Spleen (tissue), 11 donors: ENCODE results near the gene SATB1. TPM values are rescaled to one million over a fixed set of nuclear protein-coding genes. Genes with fewer than 3 reads are reported as not detected.
A peak's percentile ranks its signal among the peaks of the same experiment; 100 is the strongest.

Experiments used
- DNase-seq: peaks from one replicate; pipeline ENCODE4 v3.0.0-alpha.2; 2020
- H3K27ac ChIP-seq, 8 donors: fragments of 200-600 bp; sonication (generic) in 7 of 8; 1 replicate in 4 of 8; 2 replicates in 4 of 8; pipeline versions ENCODE4 v1.5.0 to v1.8.0; 2016 to 2021; ENCODE audit warnings: inconsistent platforms in 4 of 8, mild to moderate bottlenecking in 4 of 8, moderate library complexity in 1 of 8
- H3K27me3 ChIP-seq, 7 donors: fragments of 200-600 bp; sonication (generic) in 6 of 7; replicated peaks in 1 of 7; 1 replicate in 4 of 7; 2 replicates in 3 of 7; pipeline versions ENCODE4 v1.5.0 to v1.8.0; 2016 to 2021; ENCODE audit warnings: inconsistent platforms in 3 of 7, mild to moderate bottlenecking in 1 of 7
- H3K36me3 ChIP-seq, 6 donors: fragments of 200-600 bp; sonication (generic) in 5 of 6; 1 replicate in 4 of 6; 2 replicates in 2 of 6; pipeline versions ENCODE4 v1.5.0 to v1.8.0; 2016 to 2021; ENCODE audit warnings: inconsistent platforms in 2 of 6
- H3K4me1 ChIP-seq, 6 donors: fragments of 200-600 bp; sonication (generic) in 5 of 6; 1 replicate in 3 of 6; 2 replicates in 3 of 6; pipeline versions ENCODE4 v1.5.0 to v1.8.0; 2016 to 2021; ENCODE audit warnings: inconsistent platforms in 3 of 6
- H3K4me3 ChIP-seq, 8 donors: fragments of 200-600 bp; sonication (generic) in 7 of 8; 1 replicate in 4 of 8; 2 replicates in 4 of 8; pipeline versions ENCODE4 v1.5.0 to v1.8.0; 2016 to 2021; ENCODE audit warnings: inconsistent platforms in 4 of 8, mild to moderate bottlenecking in 4 of 8, moderate library complexity in 2 of 8
- H3K9me3 ChIP-seq, 8 donors: fragments of 200-600 bp; sonication (generic) in 7 of 8; 1 replicate in 4 of 8; 2 replicates in 4 of 8; pipeline versions ENCODE4 v1.5.0 to v1.8.0; 2016 to 2021; ENCODE audit warnings: inconsistent platforms in 4 of 8
- POLR2A ChIP-seq, 3 donors: fragments of 450-650 bp; IDR thresholded peaks; one replicate each; pipeline ENCODE4 v1.5.1; 2017; ENCODE audit warnings: antibody characterized with exemption in 3 of 3, mild to moderate bottlenecking in 1 of 3
- POLR2AphosphoS5 ChIP-seq, 3 donors: sonication (generic); formaldehyde crosslinking; IDR thresholded peaks; one replicate each; pipeline ENCODE4 v1.5.1; 2017; ENCODE audit warnings: antibody characterized with exemption in 3 of 3
- WGBS, 5 donors: extraction: QIAGEN DNeasy Blood & Tissue Kit in 3 of 5; methylation state at CpG; one replicate each; pipeline versions ENCODE4 v1.1.5 to v1.1.7; 2013 to 2018; 5-methylcytosine and 5-hydroxymethylcytosine counted together
- intact Hi-C: fragments of 100-400 bp; cut with DNase I; formaldehyde crosslinking; loops from one replicate; pipeline ENCODE4 v1.15.0; 2023; ENCODE audit warnings: low total_unique reads
- polyA plus RNA-seq, 3 donors: library from polyadenylated mRNA; stranded (reverse); fragments of 200-250 nt; gene quantifications; one replicate each; pipeline ENCODE4 v1.2.1, GENCODE V29; 2013
- total RNA-seq, 7 donors: library from RNA; depleted of rRNA in 3 of 7; stranded (reverse); fragments of >200 nt in 3 of 7; fragmentation: NEBNext Ultra II Directional in 4 of 7; extraction: Animal tissue kit (Norgen Biotek cat#: 25700) in 4 of 7; gene quantifications; one replicate each; pipeline versions ENCODE4 v1.1.0 to v1.2.1, GENCODE V29; 2016 to 2021
- TF ChIP-seq, protein P1 (sequence below), 11 experiments: fragments of 200-600 bp in 7 of 11; fragments of 450-650 bp in 4 of 11; sonication (generic) in 4 of 11; IDR thresholded peaks in 8 of 11; conservative IDR thresholded peaks in 3 of 11; 1 replicate in 7 of 11; 2 replicates in 4 of 11; pipeline versions ENCODE4 v1.4.0 to v1.8.0; 2016 to 2021; ENCODE audit warnings: antibody characterized with exemption in 11 of 11, inconsistent platforms in 4 of 11, mild to moderate bottlenecking in 1 of 11
- donor health status: healthy with polysubstance abuse.
- donor health status: DM: no; HTN: no; CAD: no; lungs with moderate emphysema.
- donor health status: DM: no; HTN: no; CAD: no.
- donor health status: Bipolar disorder and iron deficiency.
- donor health status: healthy.
- donor health status: DM: no; HTN: no; CAD: no.
- donor health status: DM: yes; HTN: yes; CAD: no.

Gene SATB1
- total and polyA plus RNA-seq, 10 donors = 11.7 to 104 (median 59.1) TPM

DNA sequence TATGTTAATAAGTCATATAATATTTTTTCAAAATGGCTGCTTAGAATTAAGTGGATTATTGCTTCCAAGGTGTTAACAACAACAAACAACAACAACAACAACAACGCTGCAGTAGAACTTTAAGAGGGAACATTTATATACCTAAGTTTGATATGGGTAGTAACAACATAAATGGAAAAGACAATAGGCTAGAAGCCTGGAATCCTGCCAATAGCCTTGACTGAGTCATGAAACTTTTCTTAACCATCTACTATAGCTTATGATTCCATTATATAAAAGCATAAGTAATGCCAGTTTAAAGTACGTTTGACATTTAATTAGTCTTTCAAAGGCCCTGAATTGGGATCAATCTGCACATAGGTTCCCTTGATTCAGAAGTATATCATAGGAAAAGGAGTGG is 31.2 kb downstream of the SATB1 start:
- intact Hi-C loops = no loop called here
- Histone ChIP-seq H3K27ac (no peak overlapping the region), H3K36me3 (peaks cover 0 to 61% (median 16%) of the 10 kb centered on the region in 6 donors), H3K4me1 (peaks cover 0 to 18% (median 5%) of the 10 kb centered on the region in 6 donors), H3K4me3 (no peak overlapping the region), H3K27me3 (no peaks in the 10 kb centered on the region), H3K9me3 (no peaks in the 10 kb centered on the region)
- no peak for DNase-seq
- WGBS, 5 donors = 66 to 87% (median 71%) methylated on average over 2 of the region's 2 CpGs
- TF ChIP-seq, protein P1, sequence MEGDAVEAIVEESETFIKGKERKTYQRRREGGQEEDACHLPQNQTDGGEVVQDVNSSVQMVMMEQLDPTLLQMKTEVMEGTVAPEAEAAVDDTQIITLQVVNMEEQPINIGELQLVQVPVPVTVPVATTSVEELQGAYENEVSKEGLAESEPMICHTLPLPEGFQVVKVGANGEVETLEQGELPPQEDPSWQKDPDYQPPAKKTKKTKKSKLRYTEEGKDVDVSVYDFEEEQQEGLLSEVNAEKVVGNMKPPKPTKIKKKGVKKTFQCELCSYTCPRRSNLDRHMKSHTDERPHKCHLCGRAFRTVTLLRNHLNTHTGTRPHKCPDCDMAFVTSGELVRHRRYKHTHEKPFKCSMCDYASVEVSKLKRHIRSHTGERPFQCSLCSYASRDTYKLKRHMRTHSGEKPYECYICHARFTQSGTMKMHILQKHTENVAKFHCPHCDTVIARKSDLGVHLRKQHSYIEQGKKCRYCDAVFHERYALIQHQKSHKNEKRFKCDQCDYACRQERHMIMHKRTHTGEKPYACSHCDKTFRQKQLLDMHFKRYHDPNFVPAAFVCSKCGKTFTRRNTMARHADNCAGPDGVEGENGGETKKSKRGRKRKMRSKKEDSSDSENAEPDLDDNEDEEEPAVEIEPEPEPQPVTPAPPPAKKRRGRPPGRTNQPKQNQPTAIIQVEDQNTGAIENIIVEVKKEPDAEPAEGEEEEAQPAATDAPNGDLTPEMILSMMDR (IDR thresholded peaks at IDR 0.05 in 8 of 11, conservative IDR thresholded peaks at IDR 0.05 in 3 of 11) = no peak
- no peak for TF ChIP-seq POLR2A (IDR thresholded peaks at IDR 0.05)
- TF ChIP-seq POLR2AphosphoS5 (IDR thresholded peaks at IDR 0.05) = no peak

DNA sequence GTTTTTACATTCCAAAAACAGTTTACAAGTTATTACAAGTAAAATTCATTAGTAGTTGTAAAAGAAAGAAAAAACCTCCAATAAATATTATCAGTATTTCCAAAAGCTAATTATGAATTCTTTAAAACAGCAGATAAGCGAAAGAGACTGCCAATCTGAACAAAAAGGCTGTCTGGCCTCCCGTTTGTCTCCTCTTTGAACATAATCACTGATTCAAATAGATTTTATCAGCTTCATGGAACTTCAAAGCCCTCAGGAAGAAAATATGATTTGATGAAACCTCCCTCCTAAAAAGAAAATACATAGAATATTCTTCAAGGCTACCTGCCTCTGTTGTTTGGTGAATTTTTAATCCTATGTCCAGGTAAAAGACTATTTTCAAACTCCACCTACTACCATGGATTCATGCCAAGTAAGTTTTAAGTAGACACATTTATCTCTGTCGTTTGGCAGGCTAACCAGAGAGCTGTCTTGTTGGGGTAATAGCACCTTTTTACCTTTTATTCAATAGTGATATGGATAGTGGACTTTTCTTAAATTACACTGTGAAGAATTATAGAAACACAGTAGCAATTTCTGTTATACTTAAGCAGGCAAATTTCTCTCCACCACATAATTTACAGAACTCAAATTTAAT is 35.0 kb downstream of the SATB1 start:
- WGBS, 5 donors = 59 to 68% (median 59%) methylated on average over 3 of the region's 3 CpGs
- Histone ChIP-seq H3K27me3 (no peaks in the 10 kb centered on the region), H3K36me3 (peaks cover 0 to 59% (median 23%) of the 10 kb centered on the region in 6 donors), H3K27ac (no peak overlapping the region), H3K9me3 (no peaks in the 10 kb centered on the region), H3K4me1 (peaks cover 0 to 23% (median 7%) of the 10 kb centered on the region in 6 donors), H3K4me3 (no peak overlapping the region)
- intact Hi-C loops = no loop called here
- TF ChIP-seq, protein P1 (IDR thresholded peaks at IDR 0.05 in 8 of 11, conservative IDR thresholded peaks at IDR 0.05 in 3 of 11) = no peak
- TF ChIP-seq POLR2A (IDR thresholded peaks at IDR 0.05) = no peak
- no peak for TF ChIP-seq POLR2AphosphoS5 (IDR thresholded peaks at IDR 0.05)
- DNase-seq = no peak

DNA sequence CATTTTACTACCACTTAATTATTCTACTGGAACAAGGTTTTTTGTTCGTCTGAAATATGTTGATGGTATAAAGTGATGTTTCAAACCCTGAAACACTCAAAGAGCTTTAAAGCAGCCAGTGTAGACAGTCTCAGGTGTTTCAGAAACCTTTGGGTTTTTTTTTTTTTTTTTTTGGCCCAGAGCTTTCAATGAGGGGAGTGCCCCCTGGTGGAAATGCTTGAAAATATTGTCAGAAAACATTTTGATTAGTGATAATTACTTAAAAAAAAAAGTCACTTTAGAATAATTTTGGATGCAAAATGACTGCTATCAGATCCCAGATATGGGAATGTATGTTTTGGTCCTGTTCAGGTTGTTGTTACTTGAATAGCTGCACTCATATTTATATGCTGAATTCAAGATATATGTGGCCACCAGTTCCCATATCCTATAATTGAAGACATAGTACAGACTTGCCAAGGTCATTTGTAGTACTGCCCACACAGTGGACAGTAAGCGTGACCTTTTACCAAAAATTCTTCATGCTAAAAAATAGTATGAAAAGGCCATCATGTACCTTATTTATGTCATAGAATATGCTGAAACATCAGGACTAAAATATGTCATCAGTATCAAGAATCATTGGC is 35.9 kb downstream of the SATB1 start:
- TF ChIP-seq, protein P1 (IDR thresholded peaks at IDR 0.05 in 8 of 11, conservative IDR thresholded peaks at IDR 0.05 in 3 of 11) = peak in 9 of 11 experiments; percentile 25 to 58 (median 41)
- TF ChIP-seq POLR2AphosphoS5 (IDR thresholded peaks at IDR 0.05) (no peak), POLR2A (IDR thresholded peaks at IDR 0.05) (no peak)
- Histone ChIP-seq H3K27me3 (no peaks in the 10 kb centered on the region), H3K4me1 (peaks cover 0 to 23% (median 7%) of the 10 kb centered on the region in 6 donors), H3K9me3 (no peaks in the 10 kb centered on the region), H3K27ac (no peak overlapping the region), H3K4me3 (no peak overlapping the region), H3K36me3 (peaks cover 0 to 59% (median 22%) of the 10 kb centered on the region in 6 donors)
- WGBS, 5 donors = 37 to 54% (median 47%) methylated on average over 2 of the region's 2 CpGs
- intact Hi-C loops = no loop called here
- no peak for DNase-seq

DNA sequence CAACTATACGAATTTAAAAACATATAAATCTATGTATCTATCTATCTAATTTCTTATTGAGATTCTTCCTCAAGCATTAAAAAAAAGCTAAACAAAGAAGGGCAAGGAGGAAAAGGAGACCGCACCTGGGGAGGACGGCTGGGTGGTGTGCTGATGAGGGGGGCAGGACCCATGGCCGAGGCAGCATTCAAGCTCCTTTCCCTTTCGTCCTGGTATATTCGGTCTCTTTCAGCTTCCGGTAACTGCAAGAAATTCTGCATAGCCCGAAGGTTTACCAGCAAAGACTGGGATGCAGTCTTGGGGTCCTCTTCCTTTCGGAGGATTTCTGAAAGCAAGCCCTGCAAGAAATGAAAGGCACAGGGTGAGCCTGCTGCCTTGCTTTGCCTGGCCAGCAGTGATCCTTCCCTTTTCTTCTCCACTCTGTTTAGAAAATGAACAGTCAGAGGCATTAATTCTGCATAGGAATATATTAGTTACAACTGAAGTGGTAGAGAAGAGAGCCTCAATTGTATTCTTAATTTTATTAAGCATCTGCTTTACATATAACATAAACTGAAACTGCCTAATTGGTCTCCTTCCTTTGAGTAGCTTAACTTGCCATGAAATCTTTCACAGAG is 38.8 kb downstream of the SATB1 start:
- intact Hi-C loops = no loop called here
- peaks cover 0 to 58% (median 21%) of the 10 kb centered on the region in 6 donors for H3K36me3 ChIP-seq
- DNase-seq = no peak
- H3K4me3 ChIP-seq = no peak overlapping the region
- no peaks in the 10 kb centered on the region for H3K27me3 ChIP-seq
- peaks cover 0 to 23% (median 7%) of the 10 kb centered on the region in 6 donors for H3K4me1 ChIP-seq
- 90 to 96% (median 95%) methylated on average over 9 of the region's 9 CpGs for WGBS, 5 donors
- TF ChIP-seq, protein P1 (IDR thresholded peaks at IDR 0.05 in 8 of 11, conservative IDR thresholded peaks at IDR 0.05 in 3 of 11) = no peak
- TF ChIP-seq POLR2A (IDR thresholded peaks at IDR 0.05) (no peak), POLR2AphosphoS5 (IDR thresholded peaks at IDR 0.05) (no peak)
- H3K27ac ChIP-seq = no peak overlapping the region
- H3K9me3 ChIP-seq = no peaks in the 10 kb centered on the region
